ENCODE results near the gene MBNL1.

The MBNL1 gene

DNA sequence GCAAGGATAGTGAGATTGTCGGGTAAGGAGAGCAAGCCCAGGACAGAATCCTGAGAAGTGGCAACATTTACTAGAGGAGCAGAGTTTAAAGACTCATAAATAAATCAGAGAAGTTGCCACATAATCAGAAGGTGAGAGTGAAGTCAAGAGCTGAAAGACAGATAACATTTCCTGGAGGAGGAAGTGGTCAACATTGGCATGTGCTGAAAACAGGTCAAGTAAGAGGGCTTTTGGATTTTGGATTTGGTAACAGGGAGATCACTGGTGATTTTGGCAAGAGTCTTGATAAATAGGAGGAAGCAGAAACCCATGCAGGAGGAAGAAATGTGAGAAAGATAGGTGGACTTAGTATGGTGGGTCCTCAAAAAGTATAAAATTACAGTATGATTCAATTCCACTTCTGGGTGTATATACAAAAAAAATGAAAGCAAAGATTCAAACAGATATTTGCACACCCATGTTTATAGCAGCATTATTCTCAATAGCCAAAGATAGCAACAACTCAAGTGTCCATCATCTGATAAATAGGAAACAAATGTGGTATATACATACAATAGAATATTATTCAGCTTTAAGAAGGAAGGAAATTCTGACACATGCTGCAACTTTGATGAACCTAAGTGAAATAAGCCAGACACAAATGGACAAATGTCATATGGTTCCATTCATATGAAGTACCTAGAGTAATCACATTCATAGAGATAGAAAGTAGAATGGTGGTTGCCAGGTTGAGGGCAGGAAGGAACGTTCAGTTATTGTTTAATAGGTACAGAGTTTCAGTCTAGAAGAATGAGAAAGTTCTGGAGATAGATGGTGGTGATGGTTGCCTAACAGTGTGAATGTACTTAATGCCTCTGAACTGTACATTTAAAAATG lies 27.3 kb upstream of the MBNL1 start:
- no peak for DNase-seq (ENCODE audit: extremely low read depth, low read depth)
- TF ChIP-seq, protein P1, sequence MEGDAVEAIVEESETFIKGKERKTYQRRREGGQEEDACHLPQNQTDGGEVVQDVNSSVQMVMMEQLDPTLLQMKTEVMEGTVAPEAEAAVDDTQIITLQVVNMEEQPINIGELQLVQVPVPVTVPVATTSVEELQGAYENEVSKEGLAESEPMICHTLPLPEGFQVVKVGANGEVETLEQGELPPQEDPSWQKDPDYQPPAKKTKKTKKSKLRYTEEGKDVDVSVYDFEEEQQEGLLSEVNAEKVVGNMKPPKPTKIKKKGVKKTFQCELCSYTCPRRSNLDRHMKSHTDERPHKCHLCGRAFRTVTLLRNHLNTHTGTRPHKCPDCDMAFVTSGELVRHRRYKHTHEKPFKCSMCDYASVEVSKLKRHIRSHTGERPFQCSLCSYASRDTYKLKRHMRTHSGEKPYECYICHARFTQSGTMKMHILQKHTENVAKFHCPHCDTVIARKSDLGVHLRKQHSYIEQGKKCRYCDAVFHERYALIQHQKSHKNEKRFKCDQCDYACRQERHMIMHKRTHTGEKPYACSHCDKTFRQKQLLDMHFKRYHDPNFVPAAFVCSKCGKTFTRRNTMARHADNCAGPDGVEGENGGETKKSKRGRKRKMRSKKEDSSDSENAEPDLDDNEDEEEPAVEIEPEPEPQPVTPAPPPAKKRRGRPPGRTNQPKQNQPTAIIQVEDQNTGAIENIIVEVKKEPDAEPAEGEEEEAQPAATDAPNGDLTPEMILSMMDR (IDR thresholded peaks at IDR 0.05; ENCODE audit: low read depth, low read length), result no peak

DNA sequence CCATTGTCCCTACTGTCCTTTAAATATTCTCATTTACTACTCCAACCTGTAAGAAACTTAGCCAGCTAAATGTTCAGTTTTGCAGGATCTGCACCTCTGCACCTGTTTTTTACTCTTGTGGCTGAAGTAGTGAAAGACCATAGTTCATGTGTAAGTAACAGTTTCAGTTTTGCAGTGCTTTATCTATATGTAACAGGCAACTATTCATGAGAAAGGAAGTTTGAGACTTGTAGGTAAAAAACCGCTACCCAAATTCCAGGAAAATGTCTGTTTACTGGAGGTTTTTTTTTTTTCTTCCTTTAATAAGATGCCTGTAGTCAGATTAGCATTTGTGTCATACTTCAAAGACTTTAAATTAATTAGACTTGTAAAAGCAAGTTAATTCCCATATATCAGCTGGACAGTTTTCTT lies 25.4 kb upstream of the MBNL1 start:
- TF ChIP-seq, protein P1 (IDR thresholded peaks at IDR 0.05; ENCODE audit: low read depth, low read length), result no peak
- no peak for DNase-seq (ENCODE audit: extremely low read depth, low read depth)

DNA sequence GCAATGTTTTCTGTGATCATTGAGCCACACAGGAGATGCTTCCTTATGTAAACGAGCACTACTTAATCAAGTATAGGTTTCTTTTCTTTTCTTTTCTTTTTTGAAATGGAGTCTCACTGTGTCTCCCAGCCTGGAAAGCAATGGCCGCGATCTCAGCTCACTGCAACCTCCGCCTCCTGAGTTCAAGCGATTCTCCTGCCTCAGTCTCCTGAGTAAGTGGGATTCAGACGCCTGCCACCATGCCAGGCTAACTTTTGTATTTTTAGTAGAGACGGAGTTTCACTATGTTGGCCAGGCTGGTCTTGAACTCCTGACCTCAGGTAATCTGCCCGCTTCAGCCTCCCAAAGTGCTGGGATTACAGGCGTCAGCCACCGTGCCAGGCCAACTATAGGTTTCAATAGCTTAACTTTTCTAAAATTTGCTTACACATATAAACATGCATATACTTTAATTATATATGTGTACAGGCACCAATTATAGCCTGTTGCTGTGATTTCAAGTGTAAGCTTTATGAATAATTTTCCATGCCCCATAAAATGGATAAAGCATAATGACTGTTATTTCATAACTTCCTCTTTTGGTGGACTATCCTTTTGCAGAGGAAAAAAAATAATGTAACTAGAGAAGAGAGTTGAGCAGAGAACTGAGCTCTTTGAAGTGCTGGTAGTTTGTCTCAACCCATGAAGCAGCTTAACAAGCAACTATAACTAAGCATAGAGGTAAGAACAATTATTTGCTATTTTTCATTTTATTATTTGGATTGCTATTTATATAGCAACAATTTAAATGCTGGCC lies 24.8 kb upstream of the MBNL1 start:
- no peak for DNase-seq (ENCODE audit: extremely low read depth, low read depth)
- TF ChIP-seq, protein P1 (IDR thresholded peaks at IDR 0.05; ENCODE audit: low read depth, low read length), result no peak

DNA sequence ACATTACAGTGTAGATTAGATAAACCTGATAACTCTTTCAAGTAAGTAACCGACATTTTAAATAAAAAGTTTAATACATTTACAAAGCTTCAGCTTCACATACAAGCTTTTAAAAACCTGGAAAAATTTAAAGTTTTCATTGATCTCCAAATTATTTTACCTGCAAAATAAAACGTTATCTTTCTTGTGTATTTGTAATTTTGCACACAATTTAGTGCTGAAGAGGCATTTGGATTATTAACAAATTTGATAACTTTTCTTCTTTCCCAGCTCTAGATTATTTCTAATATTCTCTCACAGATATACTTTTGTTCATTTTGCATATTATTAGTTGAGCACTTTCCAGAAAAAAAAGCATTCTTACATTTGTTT lies 24.2 kb upstream of the MBNL1 start:
- DNase-seq (ENCODE audit: extremely low read depth, low read depth), result no peak
- TF ChIP-seq, protein P1 (IDR thresholded peaks at IDR 0.05; ENCODE audit: low read depth, low read length), result no peak

DNA sequence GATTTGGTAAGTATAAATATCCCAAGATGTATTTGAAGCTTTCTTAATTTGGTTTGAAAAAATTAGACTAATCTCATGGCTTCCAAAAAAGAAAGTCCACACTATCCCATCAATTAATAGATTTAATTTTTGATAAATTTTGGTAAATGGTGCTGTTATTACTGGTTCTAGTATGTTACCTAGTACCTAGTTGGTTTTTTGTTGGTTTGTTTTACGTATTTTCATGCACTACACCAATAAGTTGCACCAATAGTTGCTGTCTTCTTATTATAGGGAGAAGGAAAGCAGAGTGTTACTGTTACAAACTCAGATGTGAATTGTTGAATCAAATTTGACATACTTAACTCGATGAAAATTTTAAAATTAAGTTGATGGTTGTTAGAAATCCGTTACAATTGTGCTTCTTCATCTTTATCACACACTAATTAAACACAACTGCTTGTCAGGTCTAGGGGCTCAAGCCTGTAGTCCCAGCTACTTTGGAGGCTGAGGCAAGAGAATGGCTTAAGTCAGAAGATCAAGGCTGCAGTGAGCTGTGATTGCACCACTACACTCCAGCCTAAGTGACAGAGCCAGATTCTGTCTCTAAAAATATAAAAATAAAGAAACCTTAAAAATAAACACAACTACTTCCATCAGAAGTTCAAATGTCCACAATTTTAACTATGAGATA lies 23.1 kb upstream of the MBNL1 start:
- TF ChIP-seq, protein P1 (IDR thresholded peaks at IDR 0.05; ENCODE audit: low read depth, low read length), result no peak
- no peak for DNase-seq (ENCODE audit: extremely low read depth, low read depth)

DNA sequence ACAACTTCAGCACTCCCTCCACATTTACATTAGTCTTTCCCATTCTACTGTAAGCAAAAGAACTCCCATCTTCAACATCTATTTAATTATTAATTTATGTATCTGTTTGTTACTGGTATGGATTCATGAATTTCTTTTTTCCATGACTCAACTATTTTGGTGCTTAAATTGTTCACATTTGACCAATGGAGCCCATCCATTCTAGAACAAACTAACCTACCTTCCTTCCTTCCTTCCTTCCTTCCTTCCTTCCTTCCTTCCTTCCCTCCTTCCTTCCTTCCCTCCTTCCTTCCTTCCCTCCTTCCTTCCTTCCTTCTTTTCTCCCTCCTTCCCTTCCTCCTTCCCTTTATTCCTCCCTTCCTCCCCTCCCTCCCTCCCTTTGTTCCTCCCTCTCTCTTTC lies 16.8 kb upstream of the MBNL1 start:
- TF ChIP-seq, protein P1 (IDR thresholded peaks at IDR 0.05; ENCODE audit: low read depth, low read length), result no peak
- no peak for DNase-seq (ENCODE audit: extremely low read depth, low read depth)

Data from AG09319 (cell line).